Ovary (tissue), 3 donors: ENCODE results near the gene TMEM100.

ENCODE experiments used
- POLR2A ChIP-seq: fragments of 450-650 bp; IDR thresholded peaks from one replicate; pipeline ENCODE4 v1.6.1; 2017; ENCODE audit warnings: antibody characterized with exemption, mild to moderate bottlenecking, moderate library complexity
- TF ChIP-seq, protein P1 (sequence below), 3 donors: fragments of 450-650 bp in 2 of 3; fragments of 200-600 bp in 1 of 3; IDR thresholded peaks; one replicate each; pipeline versions ENCODE4 v1.5.1 to v1.8.0; 2016 to 2022; ENCODE audit warnings: antibody characterized with exemption in 3 of 3, mild to moderate bottlenecking in 1 of 3
- donor health status: DM: no; HTN: no; CAD: no.

DNA sequence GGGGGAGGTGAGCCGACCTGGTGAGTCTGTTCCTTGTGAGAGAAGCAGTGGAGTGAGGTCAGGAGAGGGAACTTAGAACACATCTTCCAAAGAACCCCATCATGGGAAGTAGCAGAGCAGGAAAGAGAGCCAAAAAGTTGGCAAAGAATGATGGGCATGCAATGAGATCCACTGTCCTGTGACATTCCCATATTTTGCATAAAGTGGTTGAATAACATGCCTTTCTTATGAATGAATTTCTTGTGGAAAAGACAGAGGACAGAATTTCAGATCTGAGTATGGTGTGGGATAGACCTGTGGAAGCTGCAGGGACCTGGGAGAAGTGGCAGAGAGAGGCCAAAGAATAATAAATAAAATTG is 41.3 kb downstream of the TMEM100 start:
- TF ChIP-seq, protein P1, sequence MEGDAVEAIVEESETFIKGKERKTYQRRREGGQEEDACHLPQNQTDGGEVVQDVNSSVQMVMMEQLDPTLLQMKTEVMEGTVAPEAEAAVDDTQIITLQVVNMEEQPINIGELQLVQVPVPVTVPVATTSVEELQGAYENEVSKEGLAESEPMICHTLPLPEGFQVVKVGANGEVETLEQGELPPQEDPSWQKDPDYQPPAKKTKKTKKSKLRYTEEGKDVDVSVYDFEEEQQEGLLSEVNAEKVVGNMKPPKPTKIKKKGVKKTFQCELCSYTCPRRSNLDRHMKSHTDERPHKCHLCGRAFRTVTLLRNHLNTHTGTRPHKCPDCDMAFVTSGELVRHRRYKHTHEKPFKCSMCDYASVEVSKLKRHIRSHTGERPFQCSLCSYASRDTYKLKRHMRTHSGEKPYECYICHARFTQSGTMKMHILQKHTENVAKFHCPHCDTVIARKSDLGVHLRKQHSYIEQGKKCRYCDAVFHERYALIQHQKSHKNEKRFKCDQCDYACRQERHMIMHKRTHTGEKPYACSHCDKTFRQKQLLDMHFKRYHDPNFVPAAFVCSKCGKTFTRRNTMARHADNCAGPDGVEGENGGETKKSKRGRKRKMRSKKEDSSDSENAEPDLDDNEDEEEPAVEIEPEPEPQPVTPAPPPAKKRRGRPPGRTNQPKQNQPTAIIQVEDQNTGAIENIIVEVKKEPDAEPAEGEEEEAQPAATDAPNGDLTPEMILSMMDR (IDR thresholded peaks at IDR 0.05) = no peak
- TF ChIP-seq POLR2A = no peak
